K562 (cell line): Measurements from ENCODE around the gene STMN3. TPM values are rescaled to one million over a fixed set of nuclear protein-coding genes. Genes with fewer than 3 reads are reported as not detected.

Experiments used
- ATAC-seq: fragments of 200-7000 bp; cut with Tn5 transposase; 3 replicates; pipeline ENCODE4 v1.9.1; 2020; ENCODE audit warnings: moderate library complexity
- BruUV-seq: library from RNA; stranded (reverse); fragments of 400-500 nt; replicated peaks from 2 replicates; lab custom pipeline; 2021; lab: Mats Ljungman, UMichigan
- CTCF ChIA-PET: fragments of 300-600 bp; formaldehyde crosslinking; extraction: SDS; loops from one replicate; lab custom pipeline; 2021; ENCODE audit warnings: low intra/inter-chr PET ratio; lab: Yijun Ruan, JAX
- POLR2A ChIA-PET: fragments of 300-600, 350-650 bp; sonication (Branson Sonifier 250); formaldehyde crosslinking; extraction: SDS; loops from one replicate; lab custom pipeline; 2021; ENCODE audit warnings: antibody characterized with exemption, inconsistent platforms; lab: Yijun Ruan, JAX
- DNase-seq, 4 experiments: peaks; one replicate each; pipeline versions ENCODE4 v3.0.0 to v3.0.0-alpha.2; 2011 to 2018; ENCODE audit warnings: low spot score in 3 of 4, mixed read lengths in 3 of 4; ENCODE audit errors: extremely low read depth in 1 of 4
- FAIRE-seq: peaks from 2 replicates; lab custom pipeline; 2011; peaks lifted over from hg19 to GRCh38; lab: Jason Lieb, UNC
- H2AFZ ChIP-seq: 2 replicates; pipeline ENCODE4 v1.6.0; 2011; ENCODE audit warnings: low read depth, low read length, control low read depth, inconsistent platforms
- H3K27ac ChIP-seq: fragments of 200-600 bp; 3 replicates; pipeline ENCODE4 v1.8.0; 2011; ENCODE audit warnings: low read depth, mild to moderate bottlenecking, control low read depth, inconsistent platforms, low read length, moderate library complexity, mixed read lengths; ENCODE audit errors: extremely low read depth
- H3K27me3 ChIP-seq, 2 experiments: fragments of 300-600 bp in 1 of 2; 2 replicates in 1 of 2; 3 replicates in 1 of 2; pipeline versions ENCODE4 v1.6.0 to v1.8.0; 2011; ENCODE audit warnings: inconsistent platforms in 2 of 2, low read length in 2 of 2, mild to moderate bottlenecking in 1 of 2, mixed read lengths in 1 of 2, moderate library complexity in 1 of 2; ENCODE audit not compliant: control insufficient read depth in 2 of 2, insufficient read depth in 2 of 2
- H3K36me3 ChIP-seq: fragments of 300-600 bp; 3 replicates; pipeline ENCODE4 v1.8.0; 2011; ENCODE audit warnings: mild to moderate bottlenecking, low read length, inconsistent platforms; ENCODE audit not compliant: control insufficient read depth, insufficient read depth
- H3K4me1 ChIP-seq, 2 experiments: fragments of 200-600 bp in 1 of 2; replicated peaks in 1 of 2; 2 replicates in 1 of 2; 3 replicates in 1 of 2; pipeline versions ENCODE4 v1.5.1 to v1.8.0; 2011; ENCODE audit warnings: inconsistent platforms in 2 of 2, low read length in 2 of 2, mild to moderate bottlenecking in 1 of 2, mixed read lengths in 1 of 2, moderate library complexity in 1 of 2; ENCODE audit not compliant: control insufficient read depth in 2 of 2, insufficient read depth in 2 of 2
- H3K4me2 ChIP-seq: 2 replicates; pipeline ENCODE4 v1.6.1; 2011; ENCODE audit warnings: low read length, control low read depth, inconsistent platforms, mixed read lengths; ENCODE audit not compliant: insufficient read depth
- H3K4me3 ChIP-seq: fragments of 200-600 bp; sonication (generic), shearing (Covaris generic); 2 replicates; pipeline ENCODE4 v1.5.1; 2016; ENCODE audit warnings: control low read depth, inconsistent platforms
- H3K79me2 ChIP-seq: fragments of 200-600 bp; 3 replicates; pipeline ENCODE4 v1.8.0; 2011; ENCODE audit warnings: low read length, inconsistent platforms; ENCODE audit not compliant: control insufficient read depth, insufficient read depth
- H3K9ac ChIP-seq, 2 experiments: 2 replicates each; pipeline versions ENCODE4 v1.6.0 to v1.6.1; 2011; ENCODE audit warnings: low read depth in 2 of 2, low read length in 2 of 2, control low read depth in 1 of 2, inconsistent platforms in 1 of 2, mild to moderate bottlenecking in 1 of 2, mixed read lengths in 1 of 2; ENCODE audit not compliant: insufficient read depth in 1 of 2
- H3K9me1 ChIP-seq: one replicate; pipeline ENCODE4 v1.6.0; 2011; ENCODE audit warnings: inconsistent platforms, mild to moderate bottlenecking, low read length, moderate library complexity; ENCODE audit not compliant: control insufficient read depth, insufficient read depth
- H3K9me3 ChIP-seq: replicated peaks from 2 replicates; pipeline ENCODE4 v1.5.1; 2011; ENCODE audit warnings: low read depth, low read length, inconsistent platforms; ENCODE audit not compliant: control insufficient read depth, insufficient read depth
- H4K20me1 ChIP-seq: replicated peaks from 2 replicates; pipeline ENCODE4 v1.6.1; 2011; ENCODE audit warnings: low read length, inconsistent platforms, mixed read lengths; ENCODE audit not compliant: control insufficient read depth, insufficient read depth
- ATF3 ChIP-seq, 2 experiments: fragments of 450-650 bp in 1 of 2; sonication (generic) in 1 of 2; formaldehyde crosslinking in 1 of 2; IDR thresholded peaks in 1 of 2; conservative IDR thresholded peaks in 1 of 2; 2 replicates each; pipeline versions ENCODE4 v1.6.1 to v1.8.1; 2016 to 2023; ENCODE audit warnings: mild to moderate bottlenecking in 2 of 2, moderate library complexity in 2 of 2, inconsistent platforms in 1 of 2, missing genetic modification reagents in 1 of 2
- ELF1 ChIP-seq: fragments of 200-800 bp; sonication (Bioruptor generic); IDR thresholded peaks from 2 replicates; pipeline ENCODE4 v1.6.1; 2016; ENCODE audit warnings: missing genetic modification characterization, missing compliant biosample characterization
- HNRNPUL1 ChIP-seq: fragments of 200-400 bp; formaldehyde crosslinking; IDR thresholded peaks from 2 replicates; pipeline ENCODE4 v1.6.1; 2017; ENCODE audit warnings: low read length
- PCBP1 ChIP-seq: fragments of 200-400 bp; formaldehyde crosslinking; IDR thresholded peaks from 2 replicates; pipeline ENCODE4 v1.6.1; 2018; ENCODE audit warnings: mild to moderate bottlenecking, low read depth, low read length; ENCODE audit not compliant: poor library complexity, severe bottlenecking
- POLR2AphosphoS2 ChIP-seq: IDR thresholded peaks from 2 replicates; pipeline ENCODE4 v1.6.1; 2012; ENCODE audit warnings: low read length, improper control_type of control experiment
- POLR2B ChIP-seq: fragments of 450-650 bp; IDR thresholded peaks from 2 replicates; pipeline ENCODE4 v1.6.1; 2018; ENCODE audit warnings: low read depth; ENCODE audit not compliant: partially characterized antibody
- POLR2G ChIP-seq: fragments of 200-400 bp; formaldehyde crosslinking; IDR thresholded peaks from 2 replicates; pipeline ENCODE4 v1.6.1; 2017; ENCODE audit warnings: low read depth, mild to moderate bottlenecking, antibody characterized with exemption, low read length, moderate library complexity
- PTBP1 ChIP-seq: fragments of 200-400 bp; formaldehyde crosslinking; IDR thresholded peaks from 2 replicates; pipeline ENCODE4 v1.6.1; 2017; ENCODE audit warnings: low read depth, low read length
- RBFOX2 ChIP-seq: fragments of 200-400 bp; formaldehyde crosslinking; IDR thresholded peaks from 2 replicates; pipeline ENCODE4 v1.6.1; 2017; ENCODE audit warnings: low read depth, mild to moderate bottlenecking, low read length, moderate library complexity
- RBM22 ChIP-seq: fragments of 200-400 bp; formaldehyde crosslinking; IDR thresholded peaks from 2 replicates; pipeline ENCODE4 v1.6.1; 2018; ENCODE audit warnings: low read length, low read depth; ENCODE audit not compliant: poor library complexity, severe bottlenecking
- SNRNP70 ChIP-seq: fragments of 200-400 bp; formaldehyde crosslinking; optimal IDR thresholded peaks from 2 replicates; pipeline ENCODE3; 2017; ENCODE audit warnings: low read depth, low read length
- SUPT5H ChIP-seq: fragments of 450-650 bp; IDR thresholded peaks from 2 replicates; pipeline ENCODE4 v1.6.1; 2016
- TEAD2 ChIP-seq: fragments of 450-650 bp; IDR thresholded peaks from 2 replicates; pipeline ENCODE4 v1.6.1; 2016; ENCODE audit warnings: missing genetic modification characterization, control low read depth, missing compliant biosample characterization
- TFAM ChIP-seq: fragments of 250-450 bp; sonication (Bioruptor Pico); conservative IDR thresholded peaks from 2 replicates; pipeline ENCODE4 v1.5.0; 2021; ENCODE audit warnings: mild to moderate bottlenecking, moderate library complexity
- ZBTB33 ChIP-seq: sonication (generic); formaldehyde crosslinking; IDR thresholded peaks from 2 replicates; pipeline ENCODE4 v1.8.1; 2023; ENCODE audit warnings: mild to moderate bottlenecking, missing genetic modification reagents
- ZNF316 ChIP-seq: fragments of 450-650 bp; IDR thresholded peaks from 2 replicates; pipeline ENCODE4 v1.6.1; 2016
- WGBS: fragments of 100-300 bp; shearing (Covaris generic); methylation state at CpG from one replicate; pipeline ENCODE4 v1.1.6; 2016; ENCODE audit warnings: low coverage, mixed read lengths; ENCODE audit not compliant: insufficient coverage; ENCODE audit errors: missing lambda C conversion rate; 5-methylcytosine and 5-hydroxymethylcytosine counted together
- in situ Hi-C: fragments of 300-500 bp; cut with MboI; formaldehyde crosslinking; loops from 4 replicates; pipeline ENCODE4 v1.15.0; 2018; ENCODE audit warnings: inconsistent platforms, mixed read lengths
- intact Hi-C: fragments of 100-400 bp; cut with micrococcal nuclease; formaldehyde crosslinking; loops from 2 replicates; pipeline ENCODE4 v1.14.2; 2022
- polyA plus RNA-seq, 8 experiments: library from polyadenylated mRNA; depleted of rRNA in 4 of 8; stranded (reverse) in 5 of 8; unstranded in 3 of 8; fragments of >200 nt; fragmentation: Nextera tagmentation in 2 of 8; fragmentation: Illumina TruSeq in 1 of 8; extraction: Ambion mirVana in 2 of 8; extraction: Trizol in 1 of 8; gene quantifications; 2 replicates each; pipeline versions ENCODE4 v1.2.1 to v1.2.3, GENCODE V29; 2011 to 2014; ENCODE audit warnings: inconsistent platforms in 1 of 8, missing spikeins in 1 of 8
- total RNA-seq, 7 experiments: library from RNA; depleted of rRNA in 6 of 7; stranded (reverse); fragments of >200 nt in 6 of 7; fragmentation: Illumina TruSeq in 2 of 7; extraction: Trizol in 2 of 7; gene quantifications; 2 replicates each; pipeline versions ENCODE4 v1.2.1 to v1.2.3, GENCODE V29; 2011 to 2021; ENCODE audit warnings: low replicate concordance in 1 of 7

Gene STMN3
- total and polyA plus RNA-seq, 9 of the 15 experiments (the other 6 are each of a cell fraction or from before 2014, with no cell fraction given): 0.70 to 65.6 (median 29.4) TPM

GRCh38 chr20:63698739-63699465, 45.7 kb upstream of the STMN3 start (continued):
- TF ChIP-seq TFAM (CRISPR knock-in tag): no peak
- peak; percentile 72 for TF ChIP-seq ATF3 (IDR thresholded peaks at IDR 0.05)
- TF ChIP-seq ATF3 (CRISPR knock-in tag; conservative IDR thresholded peaks at IDR 0.05): no peak

GRCh38 chr20:63697868-63698545, 44.8 kb upstream of the STMN3 start:
- H3K9me1 ChIP-seq: no peaks in the 10 kb centered on the region
- BruUV-seq: no TSS peak
- CTCF ChIA-PET: no interaction called here
- H3K27ac ChIP-seq: no peak overlapping the region
- 84% methylated on average over 29 of the region's 40 CpGs for WGBS
- no peaks in the 10 kb centered on the region; the same call in 1 of the 2 replicates for H4K20me1 ChIP-seq
- in situ Hi-C loops: no loop called here
- no peaks in the 10 kb centered on the region for H3K79me2 ChIP-seq
- POLR2A ChIA-PET: interaction anchor here (0.6 to 3.1 kb wide), 7 partner anchors 10 to 263 kb away, joined by 3 to 27 read pairs (median 3); partner anchors contain the start of genes ARFRP1, TPD52L2 and ZGPAT
- peak; percentile 43 for TF ChIP-seq PCBP1
- TF ChIP-seq ZNF316: no peak
- peak; percentile 52; the same call in 1 of the 2 replicates for TF ChIP-seq SUPT5H
- 0 out of 2 replicates have a peak, but pooled peaks have one; percentile 27 for TF ChIP-seq RBFOX2
- 0 out of 2 replicates have a peak, but pooled peaks have one; percentile 17 for TF ChIP-seq PTBP1
- peak; percentile 80 for TF ChIP-seq POLR2G
- TF ChIP-seq RBM22: peak; percentile 20
- peak; percentile 76 for TF ChIP-seq POLR2AphosphoS2
- 0 out of 2 replicates have a peak, but pooled peaks have one; percentile 4 for TF ChIP-seq HNRNPUL1
- TF ChIP-seq SNRNP70: peak; percentile 55
- no peak for TF ChIP-seq ELF1 (tag)
- peak; percentile 24 for TF ChIP-seq POLR2B
- peak; percentile 40; the same call in 1 of the 2 replicates for TF ChIP-seq ZBTB33 (CRISPR knock-in tag)
- TF ChIP-seq TEAD2 (tag): no peak
- TF ChIP-seq, all 486 proteins: peak for 11
- Histone ChIP-seq H3K27me3 (no peaks in the 10 kb centered on the region), H3K9me3 (no peaks in the 10 kb centered on the region), H3K4me3 (no peak overlapping the region), H3K36me3 (peaks cover 26% of the 10 kb centered on the region; the same call in 2 of the 3 replicates), H3K9ac (no peak overlapping the region; a peak in 1 of 4 replicates), H3K4me1 (peaks cover 9 to 86% of the 10 kb centered on the region in 2 experiments), H2AFZ (no peak overlapping the region), H3K4me2 (no peak overlapping the region)
- FAIRE-seq (no peak), ATAC-seq (no peak), DNase-seq (peak in 1 of 4 experiments; percentile 20)
- intact Hi-C loops: no loop called here
